ENCODE measurements around the gene OSGIN1.
"Not testable (repeated sequence)": the region's sequence is repeated elsewhere in the genome, so short reads cannot be mapped to it uniquely, and the experiment has no call there.

The OSGIN1 gene

DNA sequence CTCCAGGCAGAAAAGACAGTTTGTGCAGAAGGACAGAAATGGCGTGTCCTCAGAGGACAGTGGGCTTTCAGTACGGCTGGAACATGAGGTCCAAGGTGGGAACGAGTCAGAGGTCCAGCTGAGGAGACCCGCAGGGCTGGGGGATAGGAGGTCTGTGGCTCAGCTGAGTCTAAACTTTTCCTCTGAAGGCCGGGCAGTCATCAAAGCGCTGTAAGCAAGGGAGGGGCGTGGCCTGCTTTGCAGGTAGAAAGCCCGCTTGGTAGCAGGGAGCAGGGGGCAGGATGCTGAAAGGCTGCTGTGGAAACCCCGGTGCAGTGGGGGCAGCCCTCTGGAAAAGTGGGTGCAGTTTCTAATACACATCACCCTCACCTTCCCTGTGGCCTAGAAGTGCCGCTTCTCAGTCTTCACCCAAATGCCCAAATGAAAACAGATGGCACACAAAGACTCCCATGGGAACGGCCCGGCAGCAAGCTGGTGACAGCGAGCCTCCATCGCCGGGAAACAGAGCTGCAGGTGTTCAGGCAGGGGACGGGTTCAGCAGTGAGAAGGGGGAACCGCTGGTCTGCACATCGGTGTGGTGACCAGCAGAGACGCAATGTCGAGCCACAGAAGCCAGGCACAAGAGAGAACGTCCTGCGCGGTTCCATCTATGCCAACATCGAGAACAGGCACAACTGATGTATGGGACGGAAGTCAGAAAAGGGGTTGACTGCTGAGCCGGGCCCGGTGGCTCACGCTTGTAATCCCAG is 12.2 kb upstream of the OSGIN1 start:
- no peak for DNase-seq (ENCODE audit: low spot score)

GRCh38 chr16:83941546-83941945 is 11.5 kb upstream of the OSGIN1 start:
- DNase-seq (ENCODE audit: low spot score), result not testable (repeated sequence)

DNA sequence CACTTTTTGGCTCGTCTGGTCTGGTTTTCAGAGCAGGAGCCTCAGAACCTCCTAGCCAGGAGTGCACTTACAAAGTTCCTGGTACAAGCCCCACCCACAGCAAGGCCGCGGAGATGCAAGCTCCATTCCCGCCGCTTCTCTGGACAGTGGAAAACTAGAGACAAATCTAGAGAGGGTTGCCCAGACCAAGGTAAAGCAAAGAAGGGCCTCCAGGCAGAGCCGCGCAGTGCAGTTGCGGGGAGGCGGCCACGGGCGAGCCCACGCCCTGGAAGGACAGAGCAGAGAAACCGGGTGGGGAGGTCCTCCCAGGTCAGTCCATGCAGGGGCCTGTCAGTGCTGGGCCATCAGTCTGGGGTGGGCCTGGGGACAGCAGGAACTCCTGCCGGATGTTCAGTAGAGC is 11.0 kb upstream of the OSGIN1 start:
- no peak for DNase-seq (ENCODE audit: low spot score)

DNA sequence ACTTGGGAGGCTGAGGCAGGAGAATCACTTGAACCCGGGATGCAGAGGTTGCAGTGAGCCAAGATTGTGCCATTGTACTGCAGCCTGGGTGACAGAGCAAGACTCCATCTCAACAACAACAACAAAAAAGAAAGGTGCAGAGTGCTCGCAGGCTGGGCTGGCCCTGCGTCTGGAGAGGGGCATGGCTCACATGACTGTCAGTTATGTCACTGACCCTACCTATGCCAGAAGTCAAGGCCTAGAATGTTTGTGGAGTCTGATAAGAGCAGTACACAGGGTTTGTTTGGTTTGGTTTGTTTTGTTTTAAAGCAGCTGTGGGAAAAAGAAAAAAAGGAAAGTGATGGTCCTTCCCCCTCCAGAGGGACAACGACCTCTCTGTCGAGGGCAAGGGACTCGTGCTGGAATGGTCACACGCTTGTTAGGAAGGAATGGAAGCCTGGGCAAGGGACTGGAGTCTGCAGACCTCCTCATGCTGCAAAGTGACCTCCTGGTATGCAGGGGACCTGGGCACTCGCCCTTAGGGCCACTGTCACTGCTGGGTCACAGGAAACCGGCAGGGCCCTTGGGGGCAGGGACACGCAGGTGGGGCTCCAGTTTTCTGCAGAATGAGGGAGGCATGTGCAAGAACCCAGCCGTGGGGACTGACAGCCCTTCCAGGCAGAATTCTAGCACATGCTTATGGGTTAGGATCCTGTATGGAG is 10.1 kb upstream of the OSGIN1 start:
- no peak for DNase-seq (ENCODE audit: low spot score)

- DNase-seq (ENCODE audit: low spot score), result no peak
Measured at GRCh38 chr16:83943516-83944050, 9.5 kb upstream of the OSGIN1 start.

DNA sequence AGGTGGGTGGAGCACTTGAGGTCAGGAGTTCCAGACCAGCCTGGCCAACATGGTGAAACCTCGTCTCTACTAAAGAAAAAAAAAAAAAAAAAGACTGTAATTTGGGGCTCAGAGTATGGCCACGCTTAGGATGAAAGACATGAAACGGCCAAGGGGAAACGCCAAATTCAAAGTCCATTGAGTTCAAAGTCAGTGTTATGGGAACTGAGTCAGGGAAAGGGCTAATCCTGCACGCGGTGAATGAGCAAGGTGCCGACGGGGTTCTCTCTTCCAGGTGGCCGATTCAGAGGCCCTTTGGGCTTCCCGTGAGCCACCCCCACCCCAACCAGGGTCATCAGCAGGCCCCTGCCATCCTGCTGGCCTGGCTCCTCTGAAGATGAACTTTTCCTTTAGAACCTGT is 7.5 kb upstream of the OSGIN1 start:
- no peak for DNase-seq (ENCODE audit: low spot score)

DNA sequence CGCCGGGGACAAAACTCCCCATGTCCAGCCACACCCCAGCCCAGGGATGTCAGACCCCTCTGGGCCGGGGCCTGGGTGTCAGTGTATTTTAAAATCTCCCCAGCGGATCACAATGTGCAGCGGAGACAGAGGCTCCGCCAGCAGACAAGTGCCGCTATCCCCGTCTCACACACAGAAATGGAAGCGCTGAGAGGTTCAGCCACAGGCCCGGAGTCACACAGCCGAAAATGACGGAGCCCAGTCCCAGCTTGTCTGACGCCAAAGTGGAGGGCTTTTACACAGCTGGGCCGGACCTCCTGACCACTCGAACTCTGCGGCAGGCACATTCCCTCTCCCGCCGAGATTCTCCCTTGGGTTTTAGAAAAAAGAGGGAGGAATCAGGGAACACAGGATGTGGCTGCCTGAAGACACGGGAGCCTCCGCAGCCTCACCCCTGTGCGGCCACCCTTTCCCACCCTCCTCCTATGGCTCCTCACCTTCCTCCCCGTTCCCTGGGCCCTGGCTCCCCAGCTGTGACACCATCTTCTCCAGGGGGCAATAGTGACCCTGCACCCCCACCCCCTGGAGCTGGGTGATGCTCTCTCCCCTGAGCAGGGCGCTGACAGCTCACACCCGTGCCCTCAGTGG is 6.8 kb upstream of the OSGIN1 start:
- no peak for DNase-seq (ENCODE audit: low spot score)

GRCh38 chr16:83946781-83947566 is 6.1 kb upstream of the OSGIN1 start:
- no peak for DNase-seq (ENCODE audit: low spot score)

DNA sequence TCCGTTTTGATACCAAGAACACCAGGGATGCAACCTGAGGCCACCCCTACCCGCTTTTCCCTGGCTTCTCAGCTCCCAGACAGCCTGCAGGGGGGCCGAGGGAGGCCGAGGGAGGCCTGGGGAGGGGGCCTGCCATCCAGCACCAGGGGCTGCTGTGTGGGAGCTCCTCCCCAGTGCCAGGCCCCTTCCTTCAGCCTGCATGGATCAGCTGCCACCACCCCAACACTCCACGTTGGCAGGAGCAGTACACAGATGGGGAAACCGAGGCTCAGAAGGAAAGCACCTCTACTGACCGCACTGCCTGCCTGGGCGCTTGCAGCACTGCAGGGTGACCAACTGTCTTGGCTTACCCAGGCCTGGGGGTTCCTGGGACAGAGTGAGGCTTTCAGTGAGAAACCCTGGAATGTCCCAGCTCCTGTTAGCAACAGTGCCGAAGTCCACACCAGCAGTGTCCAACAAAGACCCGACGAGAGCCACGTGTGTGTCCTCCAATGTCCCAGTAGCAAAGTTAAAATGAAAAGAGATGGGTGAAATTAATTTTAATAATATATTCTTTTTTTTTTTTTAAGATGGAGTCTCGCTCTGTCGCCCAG is 5.3 kb upstream of the OSGIN1 start:
- no peak for DNase-seq (ENCODE audit: low spot score)

GRCh38 chr16:83948914-83949723 is 3.9 kb upstream of the OSGIN1 start:
- DNase-seq (ENCODE audit: low spot score), result no peak

GRCh38 chr16:83949724-83950001 is 3.4 kb upstream of the OSGIN1 start:
- no peak for DNase-seq (ENCODE audit: low spot score)

DNA sequence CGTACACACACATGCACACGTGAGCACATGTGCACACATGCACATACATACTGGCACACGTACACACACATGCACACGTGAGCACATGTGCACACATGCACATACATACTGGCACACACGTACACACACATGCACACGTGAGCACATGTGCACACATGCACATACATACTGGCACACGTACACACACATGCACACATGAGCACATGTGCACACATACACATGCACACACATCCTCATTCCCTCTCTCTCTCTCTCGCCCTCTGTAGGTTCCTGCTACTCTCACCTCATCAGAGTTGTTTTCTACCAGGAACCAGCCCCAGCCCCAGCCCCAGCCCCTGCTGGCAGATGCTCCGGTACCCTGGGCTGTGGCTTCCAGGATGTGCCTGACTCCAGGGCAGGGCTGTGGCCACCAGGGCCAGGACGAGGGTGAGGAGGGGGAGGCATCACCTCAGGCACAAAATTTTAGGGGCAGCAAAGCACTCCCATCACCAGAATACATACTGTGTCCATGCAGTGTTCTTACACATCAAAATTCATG is 2.1 kb upstream of the OSGIN1 start:
- DNase-seq (ENCODE audit: low spot score), result not testable (repeated sequence)

GRCh38 chr16:83951544-83951943 is 1.5 kb upstream of the OSGIN1 start:
- no peak for DNase-seq (ENCODE audit: low spot score)

DNA sequence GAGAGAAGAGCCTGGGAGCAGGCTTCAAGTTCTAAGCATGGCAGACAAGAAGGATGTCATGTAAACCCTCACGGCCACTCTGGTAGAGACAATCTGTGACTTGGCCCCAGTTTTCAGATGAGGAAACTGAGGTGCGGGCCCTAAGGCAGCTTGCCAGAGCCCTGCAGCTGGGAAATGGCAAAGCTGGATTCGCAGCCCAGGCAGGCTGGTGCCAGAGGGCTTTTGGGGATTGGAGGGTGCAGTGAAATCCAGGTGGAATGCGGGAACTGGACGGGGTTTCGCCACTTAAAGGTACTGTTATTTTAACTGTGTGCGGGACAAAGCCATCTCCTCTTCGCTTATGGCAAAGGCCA is 477 bp upstream of the OSGIN1 start:
- DNase-seq (ENCODE audit: low spot score), result no peak

DNA sequence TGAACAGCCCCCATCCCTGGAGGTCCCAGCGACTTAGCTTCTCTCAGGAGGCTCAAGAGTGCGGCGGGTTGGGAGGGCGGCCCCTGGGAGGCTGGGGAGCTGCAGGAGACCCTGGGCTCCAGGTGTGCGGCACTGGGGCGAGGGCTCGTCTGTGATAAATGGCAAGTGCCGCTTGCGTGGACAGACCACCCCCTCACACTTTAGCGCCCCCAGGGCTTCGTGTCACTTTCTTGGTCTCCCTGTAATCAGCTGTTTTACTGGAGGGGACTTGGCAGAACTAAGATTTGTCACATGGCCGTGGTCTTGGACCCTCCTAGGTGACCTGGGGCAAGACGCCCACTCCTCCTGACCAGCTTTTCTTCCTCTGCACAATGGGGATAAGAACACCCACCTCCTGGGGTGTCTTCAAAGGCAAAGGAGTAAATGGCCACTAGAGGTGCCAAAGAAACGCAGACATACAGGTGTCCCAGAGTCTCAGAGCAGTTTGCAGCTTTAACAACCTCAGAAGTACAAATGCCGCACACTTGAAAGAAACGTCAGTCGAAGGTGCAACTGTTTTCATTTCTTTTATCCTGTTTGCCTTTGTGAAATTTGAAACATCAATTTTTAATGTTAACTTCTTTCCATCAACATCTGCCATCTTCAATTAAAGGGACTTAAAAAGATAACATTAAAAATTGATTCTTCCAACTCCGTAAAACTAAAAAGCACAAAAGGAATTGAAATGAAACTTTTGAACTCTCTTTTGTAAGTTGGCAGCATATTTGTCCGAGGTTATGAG is 946 bp downstream of the OSGIN1 start:
- peak; percentile 68 for DNase-seq (ENCODE audit: low spot score)

DNA sequence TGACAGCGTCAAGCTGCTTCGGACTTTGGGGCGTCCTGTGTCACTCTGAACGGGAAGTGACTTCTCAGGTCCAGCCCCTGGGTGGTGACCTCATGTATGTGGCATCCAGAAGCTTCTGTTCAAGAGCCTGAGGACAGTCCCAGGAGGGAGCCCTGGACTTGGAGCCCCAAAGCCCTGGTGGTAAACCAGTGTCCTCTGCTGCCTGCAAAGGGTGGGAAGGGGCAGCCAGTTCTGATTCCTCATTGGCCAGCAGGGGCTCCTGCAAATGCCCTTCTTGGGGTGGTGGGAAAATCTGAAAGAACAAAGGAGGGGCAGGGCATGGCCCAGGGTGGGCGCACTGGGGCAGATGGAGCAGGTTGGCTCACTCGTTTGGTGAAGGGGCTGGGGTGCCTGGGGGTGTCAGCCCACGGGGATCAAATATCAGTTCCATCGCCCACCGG is 1.6 kb downstream of the OSGIN1 start:
- DNase-seq (ENCODE audit: low spot score), result peak; percentile 86

- DNase-seq (ENCODE audit: low spot score), result no peak
Measured at GRCh38 chr16:83955218-83956130, 2.4 kb downstream of the OSGIN1 start.

DNA sequence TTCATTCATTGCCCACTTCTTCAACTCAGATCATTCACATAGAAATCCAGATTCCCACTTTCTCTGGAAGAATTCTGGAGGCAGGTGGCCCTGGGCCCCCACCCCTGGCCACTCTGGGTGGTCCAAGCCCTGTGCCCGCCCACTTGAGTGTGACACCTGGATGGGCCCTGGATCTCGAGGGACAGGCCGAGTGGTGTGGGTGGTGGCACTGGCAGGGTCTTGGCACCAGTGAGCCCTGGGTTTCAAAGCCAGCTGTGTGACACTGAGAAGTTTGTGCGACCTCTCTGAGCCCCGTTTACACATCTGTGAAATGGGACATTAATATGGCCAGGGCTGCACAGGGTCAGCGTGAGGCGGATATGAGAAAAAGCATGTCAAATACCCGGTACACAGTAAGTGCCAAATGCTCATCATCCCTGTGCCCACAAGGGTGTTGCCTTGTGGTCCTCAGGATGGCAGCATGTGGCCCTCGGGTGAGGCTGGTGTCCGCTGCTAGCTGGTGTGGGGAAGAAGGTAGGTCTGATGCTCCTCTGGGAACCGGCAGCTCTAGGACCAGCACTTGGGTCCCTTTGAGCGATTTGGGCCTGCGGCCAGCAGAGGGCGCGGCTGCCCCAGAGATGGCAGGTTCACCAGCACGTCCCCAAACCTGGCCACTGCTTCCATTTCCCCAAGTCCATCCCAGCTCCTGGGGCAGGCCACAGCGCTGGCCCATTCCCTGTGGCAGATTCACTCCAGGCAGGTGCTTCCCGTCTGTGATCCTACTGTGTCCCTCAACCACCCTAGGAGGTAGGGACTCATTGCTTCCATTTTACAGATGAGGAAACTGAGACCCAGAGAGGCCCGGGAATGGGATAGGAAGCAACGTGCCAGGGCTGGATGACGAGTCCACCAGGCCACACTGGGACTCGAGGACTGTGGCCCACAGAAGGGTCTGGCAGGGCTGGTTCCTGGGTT is 3.6 kb downstream of the OSGIN1 start:
- peak; percentile 76 for DNase-seq (ENCODE audit: low spot score)

Measured in kidney tubule cell (primary cell).